Nucleus accumbens (tissue), 56 donors: Measurements from ENCODE around the gene CST9L.

ENCODE experiments used
- DNase-seq, 56 donors: peaks; one replicate each; lab custom pipeline; 2025; lab: John Stamatoyannopoulos, UW

The CST9L gene

DNA sequence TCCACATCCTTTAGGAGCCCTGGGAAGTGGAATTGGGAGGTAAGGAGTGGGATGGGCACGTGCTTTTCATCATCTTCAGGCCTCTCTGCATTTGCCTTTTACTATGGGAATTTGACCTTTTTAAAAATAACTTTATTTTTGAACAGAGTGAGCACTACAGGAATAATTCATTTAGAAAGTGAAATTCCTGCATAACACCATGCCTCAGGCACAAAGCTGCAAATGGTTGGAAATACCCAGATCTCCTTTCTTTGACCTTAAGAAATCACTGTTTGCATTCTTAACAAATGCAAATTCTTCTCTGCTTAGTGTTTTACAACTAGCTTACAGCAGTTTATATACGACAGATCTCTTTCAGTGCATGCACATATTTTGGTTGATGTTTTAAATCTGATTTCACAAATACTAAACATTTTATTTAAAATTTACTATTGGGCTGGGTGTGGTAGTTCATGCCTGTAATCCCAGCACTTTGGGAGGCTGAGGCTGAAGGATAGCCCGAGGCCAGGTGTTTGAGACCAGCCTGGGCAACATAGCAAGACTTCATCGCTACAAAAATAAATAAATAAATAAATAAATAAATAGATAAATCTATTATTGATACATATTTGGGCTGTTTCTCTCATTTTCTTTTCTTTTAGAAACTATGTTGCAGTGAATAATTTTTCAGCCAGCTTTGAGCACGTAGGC is 52.9 kb downstream of the CST9L start:
- no peak for DNase-seq

DNA sequence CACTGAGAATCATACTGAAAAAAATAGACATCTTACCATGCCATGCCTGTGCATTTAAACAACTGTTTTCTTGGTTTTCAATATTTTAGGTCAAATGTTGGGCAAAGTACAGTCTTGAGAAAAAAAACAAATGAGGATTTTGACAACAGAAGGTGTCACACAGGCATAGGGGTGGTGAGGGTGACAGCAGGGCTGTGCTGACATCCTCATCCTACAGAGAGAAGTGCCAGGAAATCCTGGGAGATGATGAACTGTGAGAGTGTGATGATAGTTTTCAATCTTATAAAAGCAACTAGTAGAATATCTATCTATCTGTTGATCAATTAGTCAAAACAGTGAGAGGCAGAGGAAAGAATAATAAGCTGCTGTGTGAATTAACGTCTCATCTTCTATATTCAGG is 53.4 kb downstream of the CST9L start:
- no peak for DNase-seq
